SIG-M5 treated with dmso at 0.1 percent for 504 hours (cell line): ENCODE results near the gene KMT2B.

Experiments used
- DNase-seq: peaks from one replicate; lab custom pipeline; 2025; ENCODE audit not compliant: unreplicated experiment; lab: John Stamatoyannopoulos, UW

Gene KMT2B

GRCh38 chr19:35740423-35741202, 22.8 kb downstream of the KMT2B start:
- DNase-seq = peak; percentile 96

GRCh38 chr19:35741203-35741515, 23.4 kb downstream of the KMT2B start:
- DNase-seq = no peak

GRCh38 chr19:35742121-35742724, 24.4 kb downstream of the KMT2B start, which contains the start of gene IGFLR1:
Gene IGFLR1, minus strand, starts transcription at chr19:35742452. Its CDS starts 1,272 bp downstream, at chr19:35741180.
- DNase-seq = peak; percentile 62

- DNase-seq = no peak
These were observed 26.0 kb downstream of the KMT2B start for GRCh38 chr19:35743640-35744429.

- DNase-seq = peak; percentile 94
These were observed 26.9 kb downstream of the KMT2B start for GRCh38 chr19:35744430-35745327.

GRCh38 chr19:35745328-35746086, 27.7 kb downstream of the KMT2B start, which contains the start of the genes PSENEN and U2AF1L4:
Gene PSENEN, plus strand, starts transcription at chr19:35745651. Its CDS starts 280 bp downstream, at chr19:35745931.
Gene U2AF1L4, minus strand, starts transcription at chr19:35745418. Its CDS starts 27 bp downstream, at chr19:35745391.
- DNase-seq = peak; percentile 99

- DNase-seq = no peak
These were observed 28.3 kb downstream of the KMT2B start for GRCh38 chr19:35746087-35746462.

GRCh38 chr19:35746531-35746930, 28.7 kb downstream of the KMT2B start:
- DNase-seq = no peak

- peak; percentile 98 for DNase-seq
These were observed 30.6 kb downstream of the KMT2B start, which contains the start of gene LIN37 for GRCh38 chr19:35748106-35749020. Gene LIN37, plus strand, starts transcription at chr19:35748576. Its CDS starts 149 bp downstream, at chr19:35748725.

GRCh38 chr19:35750167-35750566, 32.4 kb downstream of the KMT2B start:
- no peak for DNase-seq

- DNase-seq = no peak
These were observed 34.3 kb downstream of the KMT2B start for GRCh38 chr19:35751839-35752745.

GRCh38 chr19:35752746-35753350, 35.0 kb downstream of the KMT2B start:
- DNase-seq = no peak

GRCh38 chr19:35753634-35754369, 36.0 kb downstream of the KMT2B start:
- no peak for DNase-seq

GRCh38 chr19:35754370-35755130, 36.7 kb downstream of the KMT2B start:
- no peak for DNase-seq

- no peak for DNase-seq
These were observed 37.3 kb downstream of the KMT2B start for GRCh38 chr19:35755131-35755549.
